Medulla oblongata (tissue), 1 donor: Measurements from ENCODE around the gene RASGRP1.
"Not testable (repeated sequence)": the region's sequence is repeated elsewhere in the genome, so short reads cannot be mapped to it uniquely, and the experiment has no call there.

Source experiments
- DNase-seq: peaks from one replicate; pipeline ENCODE4 v3.0.0-alpha.2; 2015; ENCODE audit errors: extremely low spot score

RASGRP1 gene

GRCh38 chr15:38564557-38565286 lies at the start of gene RASGRP1:
TSS of gene RASGRP1 (minus strand) at chr15:38564814. CDS start at chr15:38564628, 186 bp downstream.
- DNase-seq, result peak; percentile 45

- no peak for DNase-seq
Measured at GRCh38 chr15:38613085-38613484, 48.5 kb upstream of the RASGRP1 start.

- no peak for DNase-seq
Measured at GRCh38 chr15:38612159-38612863, 47.7 kb upstream of the RASGRP1 start.

GRCh38 chr15:38611228-38611627 lies 46.6 kb upstream of the RASGRP1 start:
- no peak for DNase-seq

- DNase-seq, result no peak
Measured at GRCh38 chr15:38610748-38611147, 46.1 kb upstream of the RASGRP1 start.

GRCh38 chr15:38609097-38609738 lies 44.6 kb upstream of the RASGRP1 start:
- DNase-seq, result no peak

- no peak for DNase-seq
Measured at GRCh38 chr15:38608682-38609081, 44.1 kb upstream of the RASGRP1 start.

GRCh38 chr15:38605744-38606143 lies 41.1 kb upstream of the RASGRP1 start:
- no peak for DNase-seq

GRCh38 chr15:38603672-38604071 lies 39.1 kb upstream of the RASGRP1 start:
- no peak for DNase-seq

GRCh38 chr15:38602910-38603670 lies 38.5 kb upstream of the RASGRP1 start:
- DNase-seq, result peak; percentile 18

GRCh38 chr15:38600236-38600635 lies 35.6 kb upstream of the RASGRP1 start:
- DNase-seq, result no peak

GRCh38 chr15:38598749-38599148 lies 34.1 kb upstream of the RASGRP1 start:
- DNase-seq, result no peak

- no peak for DNase-seq
Measured at GRCh38 chr15:38597219-38597800, 32.7 kb upstream of the RASGRP1 start.

GRCh38 chr15:38593524-38593923 lies 28.9 kb upstream of the RASGRP1 start:
- no peak for DNase-seq

- no peak for DNase-seq
Measured at GRCh38 chr15:38589502-38589901, 24.9 kb upstream of the RASGRP1 start.

GRCh38 chr15:38588672-38589071 lies 24.1 kb upstream of the RASGRP1 start:
- DNase-seq, result peak; percentile 88

GRCh38 chr15:38587214-38587613 lies 22.6 kb upstream of the RASGRP1 start:
- no peak for DNase-seq

GRCh38 chr15:38586005-38586404 lies 21.4 kb upstream of the RASGRP1 start:
- DNase-seq, result not testable (repeated sequence)

GRCh38 chr15:38578626-38579025 lies 14.0 kb upstream of the RASGRP1 start:
- no peak for DNase-seq

- no peak for DNase-seq
Measured at GRCh38 chr15:38577424-38577987, 12.9 kb upstream of the RASGRP1 start.

- DNase-seq, result no peak
Measured at GRCh38 chr15:38576837-38577236, 12.2 kb upstream of the RASGRP1 start.
